ENCODE results near the gene TENM4.

Gene TENM4

GRCh38 chr11:78841456-78842060, 599.3 kb downstream of the TENM4 start:
- ChIA-PET CTCF (interaction anchor here (1.4 kb wide), 1 partner anchor 43 kb away, joined by 4 read pairs; no protein-coding TSS in a partner anchor), POLR2A (no interaction called here)
- DNase-seq (ENCODE audit: extremely low spot score) = no peak
- TF ChIP-seq CTCF (IDR thresholded peaks at IDR 0.05; ENCODE audit: control extremely low read depth, extremely low read depth, low read depth, missing control alignments) = no peak

GRCh38 chr11:78840623-78841022, 600.2 kb downstream of the TENM4 start:
- TF ChIP-seq CTCF (IDR thresholded peaks at IDR 0.05; ENCODE audit: control extremely low read depth, extremely low read depth, low read depth, missing control alignments) = no peak
- no peak for DNase-seq (ENCODE audit: extremely low spot score)
- ChIA-PET POLR2A (no interaction called here), CTCF (interaction anchor here (1.0 to 1.1 kb wide), 3 partner anchors 8 to 15 kb away, joined by 3 read pairs; no protein-coding TSS in a partner anchor)

GRCh38 chr11:78840200-78840599, 600.6 kb downstream of the TENM4 start:
- CTCF ChIA-PET = interaction anchor here (0.8 to 1.1 kb wide), 5 partner anchors 8 to 74 kb away, joined by 3 read pairs; no protein-coding TSS in a partner anchor
- POLR2A ChIA-PET = no interaction called here
- no peak for TF ChIP-seq CTCF (IDR thresholded peaks at IDR 0.05; ENCODE audit: control extremely low read depth, extremely low read depth, low read depth, missing control alignments)
- no peak for DNase-seq (ENCODE audit: extremely low spot score)

- no peak for TF ChIP-seq CTCF (IDR thresholded peaks at IDR 0.05; ENCODE audit: control extremely low read depth, extremely low read depth, low read depth, missing control alignments)
- CTCF ChIA-PET = no interaction called here
- POLR2A ChIA-PET = no interaction called here
- DNase-seq (ENCODE audit: extremely low spot score) = no peak
Observed at GRCh38 chr11:78838417-78838816, 602.4 kb downstream of the TENM4 start.

- POLR2A ChIA-PET = no interaction called here
- CTCF ChIA-PET = interaction anchor here (1.1 kb wide), 1 partner anchor 10 kb away, joined by 3 read pairs; no protein-coding TSS in a partner anchor
- TF ChIP-seq CTCF (IDR thresholded peaks at IDR 0.05; ENCODE audit: control extremely low read depth, extremely low read depth, low read depth, missing control alignments) = no peak
- no peak for DNase-seq (ENCODE audit: extremely low spot score)
Observed at GRCh38 chr11:78835646-78836045, 605.2 kb downstream of the TENM4 start.

GRCh38 chr11:78834886-78835285, 605.9 kb downstream of the TENM4 start:
- no peak for DNase-seq (ENCODE audit: extremely low spot score)
- TF ChIP-seq CTCF (IDR thresholded peaks at IDR 0.05; ENCODE audit: control extremely low read depth, extremely low read depth, low read depth, missing control alignments) = no peak
- POLR2A ChIA-PET = no interaction called here
- CTCF ChIA-PET = interaction anchor here (1.1 to 1.3 kb wide), 2 partner anchors 10 to 182 kb away, joined by 3 read pairs; no protein-coding TSS in a partner anchor
